Ramos (cell line): ENCODE results near the gene PRSS57.

ENCODE experiments used
- in situ Hi-C: fragments of 300-500 bp; cut with MboI; formaldehyde crosslinking; loops from one replicate; pipeline ENCODE4 v1.14.3; 2022; ENCODE audit warnings: low sequenced_read_pairs; ENCODE audit not compliant: unreplicated experiment

The PRSS57 gene

GRCh38 chr19:656751-657559 lies 38.3 kb downstream of the PRSS57 start:
- in situ Hi-C loops = no loop called here

DNA sequence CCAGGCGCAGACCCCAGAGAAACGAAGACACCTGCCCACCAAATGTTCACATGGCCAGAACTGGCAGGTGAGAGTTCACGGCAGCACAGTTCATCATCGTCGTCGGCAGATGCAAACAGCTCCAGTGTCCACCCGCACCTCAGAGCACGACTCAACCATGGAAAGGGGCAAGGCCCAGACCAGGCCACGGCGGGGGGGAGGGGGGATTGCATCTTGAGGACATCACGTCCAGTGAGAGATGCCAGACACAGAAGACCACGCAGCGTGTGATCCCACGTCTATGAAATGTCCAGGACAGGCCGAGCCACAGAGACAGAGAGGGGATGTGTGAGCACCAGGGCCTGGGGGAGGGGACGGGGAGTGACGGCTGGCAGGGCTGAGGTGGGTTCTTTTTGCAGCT lies 39.6 kb downstream of the PRSS57 start:
- in situ Hi-C loops = no loop called here

- in situ Hi-C loops = no loop called here
Observed at GRCh38 chr19:653425-653824, 41.8 kb downstream of the PRSS57 start.

GRCh38 chr19:652467-653389 lies 42.5 kb downstream of the PRSS57 start:
- in situ Hi-C loops = no loop called here

DNA sequence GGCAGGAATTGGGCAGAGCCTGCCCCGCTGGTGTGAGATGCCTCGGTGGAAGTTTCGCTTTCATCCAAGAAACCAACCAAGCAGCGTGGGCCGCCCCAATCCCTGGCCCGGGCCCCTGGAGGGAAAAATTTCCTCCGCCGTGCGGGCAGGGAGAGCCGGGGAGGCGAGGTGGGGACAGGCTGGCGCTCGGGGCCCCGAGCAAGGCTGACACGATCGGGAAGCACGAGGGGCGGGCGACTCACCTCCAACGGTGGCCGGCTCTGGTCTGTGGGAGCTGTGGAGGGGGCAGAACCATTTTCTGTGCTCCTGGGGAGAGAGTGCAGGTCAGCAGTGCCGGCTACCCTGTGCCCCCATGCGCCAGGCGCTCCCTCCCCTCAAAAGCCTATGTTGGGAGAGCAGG lies 43.3 kb downstream of the PRSS57 start:
- in situ Hi-C loops = no loop called here

GRCh38 chr19:651114-651818 lies 44.0 kb downstream of the PRSS57 start:
- in situ Hi-C loops = no loop called here

DNA sequence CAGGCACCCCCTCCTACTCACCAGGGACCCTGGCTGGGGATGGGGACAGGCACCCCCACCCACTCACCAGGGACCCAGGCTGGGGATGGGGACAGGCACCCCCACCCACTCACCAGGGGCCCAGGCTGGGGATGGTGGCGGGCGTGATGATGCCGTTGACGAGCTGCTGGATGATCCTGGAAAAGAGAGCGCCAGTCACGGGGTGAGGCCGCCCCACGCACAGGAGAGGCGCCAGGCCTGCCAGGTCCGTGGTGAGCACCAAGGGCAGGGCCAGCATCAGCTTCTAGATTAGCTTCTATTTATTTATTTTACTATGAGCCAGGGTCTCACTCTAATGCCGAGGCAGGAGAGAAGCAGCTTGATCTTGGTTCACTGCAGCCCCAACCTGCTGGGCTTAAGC lies 45.1 kb downstream of the PRSS57 start:
- in situ Hi-C loops = no loop called here

DNA sequence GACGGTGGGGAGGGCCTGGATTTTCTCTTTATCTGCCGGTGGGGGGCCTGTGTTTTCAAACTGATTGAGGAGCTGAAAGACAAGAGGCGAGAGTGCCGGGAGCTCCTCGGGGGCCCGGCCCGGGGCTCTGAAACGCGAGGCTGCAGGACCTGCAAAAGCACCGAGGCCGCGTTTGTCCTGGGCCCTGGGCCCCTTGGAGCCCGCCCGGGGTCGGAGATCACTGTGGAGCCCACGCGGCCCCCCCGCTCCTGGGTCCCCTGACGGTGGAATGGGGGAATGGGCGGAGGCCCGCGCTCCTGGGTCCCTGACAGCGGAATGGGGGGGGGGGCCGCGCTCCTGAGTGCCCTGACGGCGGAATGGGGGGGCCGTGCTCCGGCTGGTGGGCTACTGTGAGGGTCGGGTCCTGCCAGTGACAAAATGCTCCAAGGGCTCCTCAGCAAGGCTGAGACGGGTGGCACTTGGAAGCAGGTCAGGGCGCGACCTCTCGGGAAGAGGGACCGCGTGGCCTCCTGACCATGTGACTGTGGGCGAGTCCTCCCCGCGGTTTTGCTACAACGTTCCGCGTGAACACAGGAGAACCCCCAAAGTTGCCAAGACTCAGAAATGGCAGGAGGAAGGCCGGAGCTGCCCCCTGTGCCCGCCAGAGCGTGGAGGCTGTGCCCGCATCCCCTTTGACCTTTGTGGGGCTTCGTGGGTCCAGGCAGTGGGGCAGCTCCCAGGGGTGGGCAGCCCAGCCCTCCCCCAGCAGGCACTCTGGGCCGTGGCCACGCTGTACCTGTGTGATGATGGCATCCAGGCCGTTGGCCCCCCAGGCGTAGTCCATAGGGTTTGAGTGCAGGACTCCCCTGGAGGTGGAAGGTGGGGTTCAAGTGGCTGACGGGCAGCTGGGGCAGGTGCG lies 46.1 kb downstream of the PRSS57 start:
- in situ Hi-C loops = no loop called here

DNA sequence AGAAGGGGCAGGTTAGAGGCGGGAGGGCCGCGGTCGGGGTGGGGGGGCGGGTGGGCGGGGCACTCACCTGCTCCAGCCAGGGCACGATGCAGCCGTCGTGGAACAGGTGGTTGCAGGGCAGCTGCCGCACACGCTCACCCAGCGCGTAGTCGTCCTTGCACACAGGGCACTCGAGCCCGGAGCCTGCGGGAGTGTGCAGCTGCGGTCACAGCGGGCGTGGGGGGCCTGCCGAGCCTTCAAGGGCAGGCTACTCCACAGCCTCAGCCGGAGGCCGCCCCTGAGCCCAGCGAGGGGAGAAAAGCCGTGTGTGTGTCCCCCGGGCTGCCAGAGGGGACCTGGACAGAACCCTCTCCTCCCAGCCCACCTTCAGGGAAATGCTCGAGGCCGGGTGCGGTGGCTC lies 46.9 kb downstream of the PRSS57 start:
- in situ Hi-C loops = no loop called here

GRCh38 chr19:647566-648284 lies 47.5 kb downstream of the PRSS57 start:
- in situ Hi-C loops = no loop called here

GRCh38 chr19:646779-647565 lies 48.3 kb downstream of the PRSS57 start:
- in situ Hi-C loops = no loop called here

GRCh38 chr19:645912-646778 lies 49.1 kb downstream of the PRSS57 start:
- in situ Hi-C loops = no loop called here

DNA sequence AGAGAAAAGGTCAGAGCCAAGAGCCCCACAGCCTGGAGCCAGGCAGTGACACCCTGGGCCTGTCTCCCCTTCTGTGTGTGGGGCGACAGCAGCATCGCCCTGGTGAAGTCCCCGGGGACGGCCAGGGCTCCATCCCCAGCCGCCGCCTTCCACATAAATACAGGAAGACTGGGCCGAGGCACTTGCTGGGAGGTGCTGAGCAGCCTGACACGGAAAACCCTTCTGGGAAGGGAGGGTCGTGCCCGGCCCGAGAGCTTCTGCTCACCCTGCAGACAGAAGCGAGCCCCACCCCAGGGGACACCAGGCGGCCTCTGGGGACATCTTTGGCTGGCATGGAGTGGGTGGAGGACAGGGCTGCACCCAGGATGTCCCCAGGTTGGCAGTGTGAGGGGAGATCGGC lies 50.5 kb downstream of the PRSS57 start:
- in situ Hi-C loops = no loop called here

- in situ Hi-C loops = no loop called here
Observed at GRCh38 chr19:644363-644762, 50.9 kb downstream of the PRSS57 start.

GRCh38 chr19:643736-644135 lies 51.5 kb downstream of the PRSS57 start:
- in situ Hi-C loops = no loop called here

DNA sequence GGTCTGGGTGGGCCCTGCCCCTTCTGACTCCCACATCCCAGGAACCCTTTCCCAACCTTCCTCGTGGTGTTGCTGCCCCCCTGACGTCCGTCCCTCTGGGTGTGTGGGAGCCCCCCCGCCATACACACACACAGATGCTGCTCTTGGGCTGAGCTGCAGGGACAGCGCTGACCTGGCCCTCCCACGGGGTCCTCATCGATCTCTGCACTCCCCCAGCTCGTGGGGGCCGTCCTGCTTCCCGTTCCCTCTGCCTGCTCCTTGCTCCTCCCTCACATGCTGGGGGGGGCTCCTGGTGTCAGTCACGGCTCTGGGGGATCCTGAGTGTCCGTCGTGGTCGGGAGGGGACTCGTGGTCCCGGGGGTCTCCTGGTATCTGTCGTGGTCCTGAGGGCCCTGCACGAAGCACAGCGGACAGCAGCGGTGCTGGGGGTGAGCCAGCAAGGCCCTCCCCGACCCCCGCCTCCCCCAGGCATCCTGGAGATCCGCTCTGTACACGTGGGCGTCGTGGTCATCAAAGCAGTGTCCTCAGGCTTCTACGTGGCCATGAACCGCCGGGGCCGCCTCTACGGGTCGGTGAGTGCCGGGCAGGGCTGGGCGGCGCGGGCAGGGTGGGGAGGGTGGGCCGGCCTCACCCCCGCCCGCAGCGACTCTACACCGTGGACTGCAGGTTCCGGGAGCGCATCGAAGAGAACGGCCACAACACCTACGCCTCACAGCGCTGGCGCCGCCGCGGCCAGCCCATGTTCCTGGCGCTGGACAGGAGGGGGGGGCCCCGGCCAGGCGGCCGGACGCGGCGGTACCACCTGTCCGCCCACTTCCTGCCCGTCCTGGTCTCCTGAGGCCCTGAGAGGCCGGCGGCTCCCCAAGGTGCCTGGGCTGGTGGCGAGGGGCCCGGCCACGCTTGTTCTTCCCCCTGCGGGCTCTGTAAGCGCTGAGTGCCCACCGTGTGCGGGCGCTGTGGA lies 52.2 kb downstream of the PRSS57 start:
- in situ Hi-C loops = no loop called here
